Hematopoietic multipotent progenitor cell treated with erythropoietin and hydrocortisone succinate and interleukin-3 and kit ligand, for 17 days (in vitro differentiated cells): ENCODE measurements around the gene ADAMTS4.
A peak's percentile ranks its signal among the peaks of the same experiment; 100 is the strongest.

Source experiments
- DNase-seq: peaks from one replicate; pipeline ENCODE4 v3.0.0-alpha.2; 2015; ENCODE audit warnings: low spot score

Gene ADAMTS4

DNA sequence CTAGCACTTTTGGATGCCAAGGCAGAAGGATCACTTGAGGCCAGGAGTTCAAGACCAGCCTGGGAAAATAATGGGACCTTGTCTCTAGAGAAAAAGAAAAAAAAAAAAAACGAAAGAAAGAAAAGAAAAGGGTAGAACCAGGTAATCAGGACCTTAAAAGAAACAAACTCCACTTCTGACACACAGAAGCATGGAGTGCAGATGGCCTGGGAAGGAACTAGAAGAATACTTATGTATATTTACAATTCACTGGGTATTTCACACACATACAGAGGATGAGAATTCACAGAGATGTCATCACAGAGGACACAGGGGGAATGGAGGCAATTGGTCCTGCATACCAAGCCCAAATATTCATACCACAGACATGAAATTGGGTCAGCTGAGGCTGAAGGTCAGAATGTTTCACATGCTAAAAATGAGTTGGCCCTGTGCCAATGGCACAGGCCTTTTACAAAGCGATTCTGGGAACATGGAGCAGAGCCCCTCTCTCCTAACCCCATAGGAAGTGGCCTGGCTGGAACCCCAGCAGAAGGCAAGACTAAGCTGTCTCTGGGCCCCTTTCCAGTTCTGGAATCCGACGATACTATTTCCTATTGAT lies 26.0 kb downstream of the ADAMTS4 start:
- peak; percentile 48 for DNase-seq

DNA sequence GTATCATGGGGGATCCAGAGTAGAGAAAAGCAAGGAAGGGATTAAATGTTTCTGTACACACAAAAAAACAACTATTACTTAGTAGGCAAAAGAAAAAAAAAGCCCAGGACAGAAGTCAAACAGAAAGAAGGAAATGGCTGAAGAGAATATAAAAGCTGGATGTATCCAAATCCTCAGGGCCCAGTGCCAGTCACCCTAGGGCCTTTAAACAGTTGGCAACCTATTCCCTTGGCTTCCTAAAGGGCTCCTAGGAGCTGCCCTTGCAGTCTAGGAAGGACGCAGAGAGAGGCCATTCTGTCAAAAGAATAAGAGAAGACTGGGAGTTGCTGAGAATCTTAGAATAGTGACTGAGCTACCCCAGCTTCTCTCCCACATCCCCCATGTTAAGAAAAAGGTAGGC lies 26.5 kb downstream of the ADAMTS4 start:
- peak; percentile 15 for DNase-seq

DNA sequence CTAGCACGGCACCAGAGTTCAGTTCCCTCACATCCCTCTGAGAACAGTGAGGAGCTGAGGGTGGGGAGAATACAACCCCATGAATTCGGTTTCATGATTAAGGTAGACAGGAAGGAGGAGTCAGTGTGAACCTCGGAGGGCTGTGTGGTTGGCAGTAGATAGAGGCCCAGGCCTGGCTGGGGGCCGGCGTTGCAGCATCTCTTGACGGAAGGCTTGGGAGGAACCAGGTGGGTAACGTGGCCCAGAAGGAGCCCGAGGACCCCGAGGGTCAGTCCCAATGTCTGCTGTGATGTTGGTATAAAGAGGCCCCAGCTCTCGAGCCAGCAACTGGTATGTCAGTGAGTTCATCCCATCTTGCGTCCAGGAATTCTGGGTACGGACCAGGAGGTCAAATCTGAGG lies 27.2 kb downstream of the ADAMTS4 start:
- DNase-seq = no peak

DNA sequence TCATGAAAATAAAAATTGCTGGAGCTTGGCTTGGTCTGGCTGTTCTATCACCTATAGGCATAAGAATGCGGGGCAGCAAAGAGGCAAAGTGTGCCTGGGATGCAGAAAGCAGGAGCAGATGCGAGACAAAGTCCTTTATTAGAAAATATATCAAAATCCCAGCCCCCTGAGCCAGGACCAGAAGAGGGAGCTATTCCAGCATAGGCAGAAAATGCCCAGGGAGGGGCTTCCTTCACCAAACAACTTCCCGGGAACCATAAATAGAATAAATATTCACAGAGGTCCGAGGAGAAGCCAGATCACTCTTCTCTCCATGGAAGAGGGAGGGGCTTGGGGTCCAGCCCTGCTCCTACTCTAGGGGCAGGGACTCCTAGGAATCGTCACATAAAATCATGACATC lies 27.7 kb downstream of the ADAMTS4 start:
- DNase-seq = peak; percentile 19

DNA sequence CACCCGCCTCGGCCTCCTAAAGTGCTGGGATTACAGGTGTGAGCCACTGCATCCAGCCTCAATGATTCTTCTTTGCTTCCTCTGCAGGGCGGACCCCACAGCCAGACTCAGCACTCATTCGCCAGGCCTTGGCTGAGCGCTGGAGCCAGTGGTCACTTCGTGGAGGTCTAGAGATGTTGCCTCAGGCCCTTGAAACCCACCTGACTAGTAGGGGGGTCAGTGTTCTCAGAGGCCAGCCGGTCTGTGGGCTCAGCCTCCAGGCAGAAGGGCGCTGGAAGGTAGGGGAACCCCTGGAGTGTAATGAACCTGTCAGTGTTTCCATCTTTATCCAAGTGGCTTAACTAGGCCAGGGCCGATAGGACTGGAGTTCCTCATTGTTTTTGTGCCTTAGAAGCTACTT lies 29.9 kb downstream of the ADAMTS4 start:
- DNase-seq = no peak

DNA sequence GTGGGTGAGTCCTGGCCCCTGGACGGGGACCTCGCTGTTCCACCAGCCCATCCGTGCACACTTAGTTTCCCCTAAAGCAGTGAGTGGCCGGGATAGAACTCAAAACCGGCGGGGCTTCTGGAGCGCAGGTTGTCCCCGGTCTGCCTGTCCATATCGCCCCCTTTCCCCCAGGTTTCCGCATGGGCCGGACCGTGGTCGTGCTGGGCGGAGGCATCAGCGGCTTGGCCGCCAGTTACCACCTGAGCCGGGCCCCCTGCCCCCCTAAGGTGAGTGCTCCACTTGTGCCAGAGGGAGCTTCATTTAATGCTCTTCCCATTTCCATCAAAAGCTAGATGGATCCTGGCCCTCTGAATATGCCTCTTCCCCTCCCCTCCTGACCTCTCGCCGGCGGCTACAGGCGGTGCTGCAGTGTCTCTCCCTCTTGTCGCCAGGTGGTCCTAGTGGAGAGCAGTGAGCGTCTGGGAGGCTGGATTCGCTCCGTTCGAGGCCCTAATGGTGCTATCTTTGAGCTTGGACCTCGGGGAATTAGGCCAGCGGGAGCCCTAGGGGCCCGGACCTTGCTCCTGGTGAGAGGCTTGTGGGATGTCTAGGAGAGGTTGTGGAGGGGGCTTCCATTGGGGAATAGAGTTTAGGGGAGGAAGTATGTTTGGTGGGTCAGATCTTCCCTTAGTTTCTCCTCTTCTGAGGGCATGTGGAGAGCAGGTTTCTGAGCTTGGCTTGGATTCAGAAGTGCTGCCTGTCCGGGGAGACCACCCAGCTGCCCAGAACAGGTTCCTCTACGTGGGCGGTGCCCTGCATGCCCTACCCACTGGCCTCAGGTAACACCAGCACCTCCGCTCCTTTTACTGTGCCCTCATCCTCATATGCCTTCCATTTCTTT lies 31.9 kb downstream of the ADAMTS4 start:
- DNase-seq = peak; percentile 77

DNA sequence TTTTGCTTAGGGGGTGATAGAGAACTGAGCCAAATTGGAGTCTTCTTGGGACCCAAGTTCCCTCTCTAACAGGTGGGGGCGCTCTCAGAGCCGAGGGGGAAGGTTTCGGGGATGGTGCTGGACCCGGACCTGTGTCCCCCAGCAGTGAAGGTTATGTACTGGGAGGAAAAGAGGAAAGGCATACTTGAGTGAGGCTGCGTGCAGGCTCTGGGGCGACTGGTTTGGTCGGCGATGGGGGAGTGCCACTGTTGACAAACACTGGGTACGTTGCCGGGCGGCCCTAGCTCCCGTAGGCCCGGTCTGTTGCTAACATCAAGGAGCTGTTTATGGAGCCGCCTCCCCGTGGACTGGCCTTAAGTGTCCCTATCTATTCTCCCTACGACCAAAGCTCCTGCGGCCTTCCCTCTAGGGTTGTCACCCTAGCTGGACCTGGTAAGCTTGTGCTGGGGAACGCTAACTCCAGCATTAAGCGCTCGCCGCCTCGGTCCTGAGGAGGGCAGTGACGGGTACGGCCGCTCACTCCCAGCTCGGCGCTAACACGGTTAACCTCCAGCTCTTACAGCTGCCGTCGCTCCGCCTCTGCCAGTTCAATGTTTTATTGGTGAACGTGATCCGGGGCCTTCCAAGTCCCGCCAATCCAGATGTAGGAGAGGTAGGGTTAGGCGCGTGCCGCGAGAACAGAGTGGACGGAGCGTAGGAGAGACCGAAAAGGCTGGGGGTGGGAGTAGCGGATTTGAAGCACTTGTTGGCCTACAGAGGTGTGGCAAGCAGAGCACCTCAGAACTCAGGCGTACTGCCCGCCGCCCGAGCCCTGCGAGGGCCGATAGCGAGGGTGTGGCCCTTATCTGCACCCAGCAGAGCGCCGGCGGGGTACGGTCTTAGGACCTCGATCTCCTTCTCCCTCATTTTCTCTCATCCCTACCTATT lies 32.8 kb downstream of the ADAMTS4 start, which contains the start of gene PPOX:
Gene PPOX, plus strand, starts transcription at position 685 of the 927 bp plus-strand sequence. CDS start 422 bp downstream, outside the sequence.
- peak; percentile 97 for DNase-seq

DNA sequence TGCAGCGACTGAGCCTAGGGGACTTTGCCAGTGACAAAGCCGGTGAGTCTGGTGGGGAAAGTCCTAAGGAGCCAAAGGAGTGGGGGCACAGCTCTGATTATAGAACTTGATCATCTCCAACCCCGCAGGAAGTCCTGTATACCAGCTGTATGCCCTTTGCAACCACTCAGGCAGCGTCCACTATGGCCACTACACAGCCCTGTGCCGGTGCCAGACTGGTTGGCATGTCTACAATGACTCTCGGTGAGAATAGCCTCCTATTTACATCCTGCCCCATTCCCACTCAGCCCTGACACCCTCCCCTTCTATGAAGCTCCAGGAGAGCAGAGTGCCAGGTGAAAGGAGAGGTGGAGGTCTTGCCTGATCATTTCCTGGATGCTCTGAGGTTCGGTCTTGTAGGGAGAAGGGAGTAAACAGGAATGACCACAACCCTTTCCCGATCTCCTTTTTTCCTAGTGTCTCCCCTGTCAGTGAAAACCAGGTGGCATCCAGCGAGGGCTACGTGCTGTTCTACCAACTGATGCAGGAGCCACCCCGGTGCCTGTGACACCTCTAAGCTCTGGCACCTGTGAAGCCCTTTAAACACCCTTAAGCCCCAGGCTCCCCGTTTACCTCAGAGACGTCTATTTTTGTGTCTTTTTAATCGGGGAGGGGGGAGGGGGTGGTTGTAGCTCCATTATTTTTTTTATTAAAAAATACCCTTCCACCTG lies 33.8 kb downstream of the ADAMTS4 start:
- peak; percentile 73 for DNase-seq

DNA sequence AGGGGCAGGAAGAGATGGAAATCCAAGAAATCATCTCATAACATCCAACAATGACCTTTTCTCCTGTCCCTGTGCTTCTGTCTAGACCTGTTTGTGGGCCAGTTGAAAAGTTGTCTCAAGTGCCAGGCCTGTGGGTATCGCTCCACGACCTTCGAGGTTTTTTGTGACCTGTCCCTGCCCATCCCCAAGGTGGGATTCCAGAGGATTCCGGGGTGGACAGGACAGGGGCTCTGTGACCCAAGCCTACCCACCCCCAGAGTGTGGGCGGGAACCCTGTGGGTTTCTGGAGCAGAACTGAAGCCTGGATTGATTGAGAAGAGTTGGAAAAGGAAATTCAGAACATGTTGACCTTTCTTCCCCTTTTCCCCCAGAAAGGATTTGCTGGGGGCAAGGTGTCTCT lies 35.1 kb downstream of the ADAMTS4 start:
- DNase-seq = peak; percentile 6

DNA sequence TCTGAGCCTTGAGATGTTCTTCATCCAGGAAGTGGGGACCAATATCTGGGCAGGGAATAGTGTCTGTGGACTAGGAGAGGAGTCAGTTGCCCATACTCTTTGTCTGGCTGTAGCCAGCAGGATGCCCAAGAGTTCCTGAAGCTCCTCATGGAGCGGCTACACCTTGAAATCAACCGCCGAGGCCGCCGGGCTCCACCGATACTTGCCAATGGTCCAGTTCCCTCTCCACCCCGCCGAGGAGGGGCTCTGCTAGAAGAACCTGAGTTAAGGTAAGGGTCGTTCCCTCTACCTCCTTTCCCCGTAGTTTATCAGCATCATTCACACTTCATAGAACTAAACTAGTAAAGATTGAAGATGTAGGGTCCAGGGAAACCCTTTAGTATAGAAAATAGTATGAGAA lies 36.0 kb downstream of the ADAMTS4 start:
- DNase-seq = no peak

DNA sequence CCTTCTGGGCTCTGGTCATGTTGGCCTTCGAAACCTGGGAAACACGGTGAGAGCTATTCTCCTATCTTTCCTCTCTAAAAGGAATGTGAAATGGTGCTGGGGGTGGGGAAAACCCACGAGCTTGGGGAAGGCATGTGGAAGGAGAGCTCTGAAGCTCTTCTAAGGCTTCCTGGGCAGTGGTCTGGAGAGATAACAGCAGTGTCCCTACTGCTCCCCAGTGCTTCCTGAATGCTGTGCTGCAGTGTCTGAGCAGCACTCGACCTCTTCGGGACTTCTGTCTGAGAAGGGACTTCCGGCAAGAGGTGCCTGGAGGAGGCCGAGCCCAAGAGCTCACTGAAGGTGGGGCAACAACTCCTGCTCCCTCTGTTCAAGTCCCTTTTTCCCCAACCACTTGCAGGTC lies 36.8 kb downstream of the ADAMTS4 start:
- no peak for DNase-seq

DNA sequence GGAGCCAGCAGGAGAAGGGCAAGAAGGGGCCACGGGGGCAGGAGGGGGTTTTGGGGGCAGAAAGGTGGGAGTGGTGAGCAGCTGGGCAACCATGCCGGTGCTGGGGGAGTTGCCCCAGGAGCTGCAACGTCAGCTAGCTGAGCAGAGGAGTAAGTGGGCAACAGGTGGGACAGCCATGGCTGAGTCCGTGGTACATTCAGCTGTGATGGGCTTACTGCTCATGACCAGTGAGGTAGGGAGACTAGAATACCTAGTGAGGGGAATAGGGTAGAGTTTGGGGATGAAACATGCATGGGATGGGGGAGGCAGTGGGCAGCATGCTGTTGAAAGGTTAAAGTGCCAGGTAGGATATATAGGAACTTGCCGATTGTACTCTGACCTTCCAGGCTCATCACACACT lies 37.2 kb downstream of the ADAMTS4 start:
- DNase-seq = no peak

DNA sequence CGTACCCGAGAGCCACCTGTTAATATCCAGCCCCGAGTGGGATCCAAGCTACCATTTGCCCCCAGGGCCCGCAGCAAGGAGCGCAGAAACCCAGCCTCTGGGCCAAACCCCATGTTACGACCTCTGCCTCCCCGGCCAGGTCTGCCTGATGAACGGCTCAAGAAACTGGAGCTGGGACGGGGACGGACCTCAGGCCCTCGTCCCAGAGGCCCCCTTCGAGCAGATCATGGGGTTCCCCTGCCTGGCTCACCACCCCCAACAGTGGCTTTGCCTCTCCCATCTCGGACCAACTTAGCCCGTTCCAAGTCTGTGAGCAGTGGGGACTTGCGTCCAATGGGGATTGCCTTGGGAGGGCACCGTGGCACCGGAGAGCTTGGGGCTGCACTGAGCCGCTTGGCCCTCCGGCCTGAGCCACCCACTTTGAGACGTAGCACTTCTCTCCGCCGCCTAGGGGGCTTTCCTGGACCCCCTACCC lies 38.1 kb downstream of the ADAMTS4 start:
- DNase-seq = no peak

DNA sequence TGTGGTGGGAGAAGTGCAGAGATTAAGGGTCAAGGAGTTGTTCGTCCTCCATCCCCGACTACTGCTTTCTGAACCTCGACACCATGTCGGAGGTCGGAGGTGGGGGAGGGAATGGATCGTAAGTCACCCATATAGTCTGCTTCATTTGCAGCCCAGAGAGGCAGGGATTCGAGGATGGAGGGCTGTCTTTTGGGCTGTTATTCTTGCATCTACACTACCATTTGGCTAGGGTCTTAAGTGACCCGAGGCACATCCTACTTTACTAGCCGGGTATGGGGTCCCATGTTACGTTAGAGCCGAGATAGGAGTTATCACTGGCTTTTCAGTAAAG lies 39.0 kb downstream of the ADAMTS4 start:
- DNase-seq = peak; percentile 52

DNA sequence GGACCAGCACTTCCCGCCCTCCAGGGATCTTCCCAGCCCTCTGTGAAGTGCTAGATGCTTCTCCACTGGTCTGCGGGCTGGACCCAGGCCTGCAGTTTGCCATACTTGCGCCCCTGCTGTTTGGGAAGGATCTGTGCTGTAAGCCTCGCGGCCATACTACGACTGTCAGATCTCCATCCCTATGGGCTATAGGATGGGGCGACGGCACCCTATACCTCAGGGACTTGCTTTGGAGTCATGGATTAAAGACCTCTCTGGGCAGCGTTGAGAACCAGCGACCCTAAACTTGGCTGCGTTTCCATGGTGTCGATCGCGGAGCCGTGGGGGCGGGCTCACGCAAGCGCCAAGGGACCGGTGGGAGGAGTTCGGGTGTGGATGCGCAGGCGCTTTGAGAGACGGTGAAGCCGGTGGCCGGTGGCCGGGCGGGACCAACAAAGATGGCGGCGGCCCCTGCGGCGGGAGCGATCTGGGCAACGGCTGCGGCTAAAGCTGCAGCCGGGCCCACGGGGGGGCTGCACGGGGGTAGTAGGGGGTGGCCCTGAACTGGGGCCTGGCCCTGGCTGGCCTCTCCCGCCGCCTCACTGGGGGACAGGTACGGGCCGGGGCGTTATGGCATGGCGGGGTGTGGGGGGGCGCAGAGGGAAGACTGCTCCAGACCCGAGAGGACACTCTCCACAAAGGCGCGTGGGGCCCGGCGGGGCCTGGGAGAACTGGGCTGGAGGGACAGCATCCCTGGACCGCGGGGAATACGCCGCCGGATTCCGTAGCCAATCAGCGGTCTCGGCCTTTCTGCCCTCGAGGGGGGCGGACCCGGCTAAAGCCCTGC lies 39.6 kb downstream of the ADAMTS4 start, which contains the start of gene USP21:
Gene USP21, plus strand, starts transcription at position 414 of the 826 bp plus-strand sequence. CDS start 1,141 bp downstream, outside the sequence.
- DNase-seq = peak; percentile 97

DNA sequence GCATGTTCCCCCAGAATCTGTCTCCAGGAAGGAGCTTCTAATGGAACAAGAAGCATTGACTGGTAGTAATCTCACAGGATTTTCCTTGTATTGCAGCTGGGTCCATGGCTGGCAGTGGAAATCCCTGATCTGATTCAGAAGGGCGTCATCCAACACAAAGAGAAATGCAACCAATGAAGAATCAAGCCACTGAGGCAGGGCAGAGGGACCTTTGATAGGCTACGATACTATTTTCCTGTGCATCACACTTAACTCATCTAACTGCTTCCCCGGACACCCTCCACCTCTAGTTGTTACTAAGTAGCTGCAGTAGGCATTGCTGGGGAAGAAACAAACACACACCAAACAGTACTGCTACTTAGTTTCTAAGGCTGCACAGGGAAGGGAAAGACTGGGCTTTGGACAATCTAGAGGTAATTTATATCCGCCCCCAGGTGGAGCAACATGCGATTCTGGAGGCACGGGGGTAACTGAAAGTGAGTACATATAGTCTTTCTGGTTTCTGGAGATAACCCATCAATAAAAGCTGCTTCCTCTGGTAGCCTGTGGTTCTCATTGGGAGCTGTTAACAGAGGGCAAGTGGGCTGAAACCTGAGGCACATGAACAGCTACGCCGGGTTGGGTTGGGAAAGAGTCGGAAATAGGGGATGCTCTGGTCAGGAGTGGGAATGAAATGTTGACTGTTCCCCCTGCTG lies 40.4 kb downstream of the ADAMTS4 start:
- DNase-seq = peak; percentile 52

DNA sequence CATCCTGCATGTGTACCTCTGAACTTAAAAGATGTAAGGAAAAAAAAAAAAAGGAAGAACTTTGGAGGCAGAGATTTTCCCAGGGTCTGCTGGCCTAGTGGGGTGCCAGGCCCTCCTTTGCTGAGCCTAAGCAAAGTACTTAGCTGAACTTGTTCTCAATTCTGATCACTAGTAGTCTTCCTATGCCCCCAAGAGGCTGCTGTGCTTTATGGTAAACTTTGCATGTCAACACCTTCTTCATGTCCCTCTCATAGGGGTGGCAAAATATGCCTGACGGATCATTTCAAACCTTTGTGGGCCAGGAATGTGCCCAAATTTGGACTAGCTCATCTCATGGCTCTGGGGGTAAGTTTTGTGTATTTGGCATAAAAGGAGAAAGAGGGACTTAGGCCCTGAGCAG lies 41.0 kb downstream of the ADAMTS4 start:
- peak; percentile 25 for DNase-seq

DNA sequence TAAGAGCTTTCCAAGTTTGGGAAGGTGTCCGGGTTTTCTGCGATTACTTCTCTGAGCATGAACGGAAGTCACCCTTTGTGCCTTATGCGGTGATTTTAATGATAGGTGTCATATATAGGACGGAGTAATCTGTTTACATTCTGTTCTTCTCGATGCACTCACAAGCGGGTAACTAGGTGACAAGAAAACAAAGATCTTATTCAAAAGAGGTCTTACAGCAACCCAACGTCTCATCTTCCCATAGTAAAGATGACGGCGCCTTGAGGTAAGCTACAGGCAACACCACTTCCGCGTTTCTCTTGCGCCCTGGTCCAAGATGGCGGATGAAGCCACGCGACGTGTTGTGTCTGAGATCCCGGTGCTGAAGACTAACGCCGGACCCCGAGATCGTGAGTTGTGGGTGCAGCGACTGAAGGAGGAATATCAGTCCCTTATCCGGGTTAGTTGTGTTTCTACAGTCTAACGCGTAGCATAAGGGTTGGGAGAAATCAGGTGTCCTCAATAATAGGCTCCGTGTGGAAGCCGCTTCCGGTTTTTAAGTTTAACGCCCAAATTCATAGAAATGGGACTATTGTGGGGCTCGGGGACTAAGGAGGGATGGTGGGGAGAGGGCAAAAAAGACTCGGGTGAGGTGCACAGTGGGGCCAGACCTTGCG lies 45.0 kb downstream of the ADAMTS4 start, which contains the start of gene UFC1:
Gene UFC1, plus strand, starts transcription at position 297 of the 656 bp plus-strand sequence. Its CDS starts 20 bp downstream, at position 317.
- DNase-seq = peak; percentile 91

DNA sequence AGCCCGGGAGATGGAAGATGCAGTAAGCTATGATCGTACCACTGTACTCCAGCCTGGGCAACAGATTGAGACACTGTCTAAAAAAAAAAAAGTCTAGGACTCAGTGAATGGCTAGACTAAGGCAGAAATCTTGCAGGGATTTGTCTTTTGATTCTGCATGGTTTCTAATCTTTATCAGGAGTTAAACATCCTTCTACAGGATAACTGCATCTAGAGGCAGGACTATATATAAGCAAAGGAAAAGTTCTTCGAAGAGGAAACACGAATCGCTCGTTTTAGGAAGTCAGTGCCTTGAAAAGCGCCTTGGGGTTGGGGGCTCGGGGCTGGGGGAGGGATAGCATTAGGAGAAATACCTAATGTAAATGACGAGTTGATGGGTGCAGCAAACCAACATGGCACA lies 45.7 kb downstream of the ADAMTS4 start:
- DNase-seq = no peak
